ENCODE results near the gene SPECC1L.

GRCh38 chr22:24453853-24454252, 183.2 kb downstream of the SPECC1L start:
- TF ChIP-seq POLR2A (IDR thresholded peaks at IDR 0.05; ENCODE audit: low read depth) (no peak), EP300 (IDR thresholded peaks at IDR 0.05) (no peak), CTCF (IDR thresholded peaks at IDR 0.05) (no peak), POLR2AphosphoS5 (IDR thresholded peaks at IDR 0.05) (no peak)
